PFSK-1 (cell line): ENCODE results near the gene CAMTA1.

Experiments
- SIN3A ChIP-seq: IDR thresholded peaks from 2 replicates; pipeline ENCODE4 v1.6.1; 2012; ENCODE audit warnings: mild to moderate bottlenecking, low read length, moderate library complexity, borderline replicate concordance; ENCODE audit not compliant: insufficient read depth
- TF ChIP-seq, protein P1 (sequence below), 2 experiments: IDR thresholded peaks; 2 replicates each; pipeline versions ENCODE4 v1.6.1 to v1.8.0; 2011 to 2012; ENCODE audit warnings: low read depth in 2 of 2, low read length in 2 of 2, control low read depth in 1 of 2, inconsistent platforms in 1 of 2, mild to moderate bottlenecking in 1 of 2, moderate library complexity in 1 of 2; ENCODE audit not compliant: insufficient read depth in 1 of 2

DNA sequence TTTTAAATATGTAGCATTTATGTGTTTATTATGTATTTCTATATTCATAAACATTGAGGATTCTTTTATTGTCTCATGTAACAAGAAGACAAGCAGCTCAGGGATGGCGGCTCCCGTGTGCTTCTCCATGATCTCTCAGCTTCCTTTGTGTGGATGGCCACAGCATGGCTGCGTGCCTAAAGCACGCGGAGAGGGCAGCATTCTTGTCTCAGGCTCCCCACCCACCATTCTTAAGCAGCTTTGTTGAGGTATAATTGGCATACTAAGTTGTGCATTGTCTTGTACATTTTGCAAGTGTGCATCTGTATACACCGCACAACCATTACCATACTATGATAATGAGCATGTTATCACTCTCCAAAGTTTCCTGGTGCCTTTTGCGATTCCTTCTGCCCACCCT lies 81.6 kb downstream of the CAMTA1 start:
- TF ChIP-seq, protein P1, sequence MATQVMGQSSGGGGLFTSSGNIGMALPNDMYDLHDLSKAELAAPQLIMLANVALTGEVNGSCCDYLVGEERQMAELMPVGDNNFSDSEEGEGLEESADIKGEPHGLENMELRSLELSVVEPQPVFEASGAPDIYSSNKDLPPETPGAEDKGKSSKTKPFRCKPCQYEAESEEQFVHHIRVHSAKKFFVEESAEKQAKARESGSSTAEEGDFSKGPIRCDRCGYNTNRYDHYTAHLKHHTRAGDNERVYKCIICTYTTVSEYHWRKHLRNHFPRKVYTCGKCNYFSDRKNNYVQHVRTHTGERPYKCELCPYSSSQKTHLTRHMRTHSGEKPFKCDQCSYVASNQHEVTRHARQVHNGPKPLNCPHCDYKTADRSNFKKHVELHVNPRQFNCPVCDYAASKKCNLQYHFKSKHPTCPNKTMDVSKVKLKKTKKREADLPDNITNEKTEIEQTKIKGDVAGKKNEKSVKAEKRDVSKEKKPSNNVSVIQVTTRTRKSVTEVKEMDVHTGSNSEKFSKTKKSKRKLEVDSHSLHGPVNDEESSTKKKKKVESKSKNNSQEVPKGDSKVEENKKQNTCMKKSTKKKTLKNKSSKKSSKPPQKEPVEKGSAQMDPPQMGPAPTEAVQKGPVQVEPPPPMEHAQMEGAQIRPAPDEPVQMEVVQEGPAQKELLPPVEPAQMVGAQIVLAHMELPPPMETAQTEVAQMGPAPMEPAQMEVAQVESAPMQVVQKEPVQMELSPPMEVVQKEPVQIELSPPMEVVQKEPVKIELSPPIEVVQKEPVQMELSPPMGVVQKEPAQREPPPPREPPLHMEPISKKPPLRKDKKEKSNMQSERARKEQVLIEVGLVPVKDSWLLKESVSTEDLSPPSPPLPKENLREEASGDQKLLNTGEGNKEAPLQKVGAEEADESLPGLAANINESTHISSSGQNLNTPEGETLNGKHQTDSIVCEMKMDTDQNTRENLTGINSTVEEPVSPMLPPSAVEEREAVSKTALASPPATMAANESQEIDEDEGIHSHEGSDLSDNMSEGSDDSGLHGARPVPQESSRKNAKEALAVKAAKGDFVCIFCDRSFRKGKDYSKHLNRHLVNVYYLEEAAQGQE (IDR thresholded peaks at IDR 0.05; ENCODE audit: insufficient read depth in 1 of 2, low read depth in 2 of 2, low read length in 2 of 2) = no peak
- TF ChIP-seq SIN3A = no peak
